Cardiac muscle cell (in vitro differentiated cells and primary cell): ENCODE measurements around the gene SAP30BP. TPM values are rescaled to one million over a fixed set of nuclear protein-coding genes. Genes with fewer than 3 reads are reported as not detected.
A peak's percentile ranks its signal among the peaks of the same experiment; 100 is the strongest.

ENCODE experiments used
- DNase-seq, 2 donors: peaks; one replicate each; pipeline versions ENCODE4 v3.0.0 to v3.0.0-alpha.2; 2010 to 2017; ENCODE audit warnings: low read depth in 1 of 2, low spot score in 1 of 2
- H3K27ac ChIP-seq: fragments of 200-600 bp; sonication (generic); 2 replicates; pipeline ENCODE4 v1.5.1; 2016
- H3K27me3 ChIP-seq: fragments of 200-600 bp; sonication (generic); 2 replicates; pipeline ENCODE4 v1.6.0; 2016; ENCODE audit warnings: control low read depth
- H3K36me3 ChIP-seq: fragments of 200-600 bp; sonication (generic); 2 replicates; pipeline ENCODE4 v1.5.1; 2016; ENCODE audit warnings: control low read depth
- H3K4me1 ChIP-seq: fragments of 200-600 bp; sonication (generic); 2 replicates; pipeline ENCODE4 v1.8.1; 2017; ENCODE audit warnings: low read depth, mild to moderate bottlenecking, mixed run types
- H3K4me3 ChIP-seq: fragments of 200-600 bp; sonication (generic); 2 replicates; pipeline ENCODE4 v1.5.1; 2016; ENCODE audit warnings: mild to moderate bottlenecking
- H3K9me3 ChIP-seq: fragments of 200-600 bp; sonication (generic); 2 replicates; pipeline ENCODE4 v1.5.1; 2017; ENCODE audit warnings: low read depth, mild to moderate bottlenecking, control low read depth
- CTCF ChIP-seq: IDR thresholded peaks from 2 replicates; pipeline ENCODE4 v1.5.1; 2012; ENCODE audit warnings: low read depth, mild to moderate bottlenecking, low read length
- polyA plus RNA-seq: library from polyadenylated mRNA; unstranded; fragments of >200 nt; fragmentation: Nextera tagmentation; extraction: Ambion mirVana; gene quantifications from 2 replicates; pipeline ENCODE4 v1.2.1, GENCODE V29; 2016
- total RNA-seq: library from RNA; depleted of rRNA; stranded (reverse); fragments of >200 nt; gene quantifications from 2 replicates; pipeline ENCODE4 v1.2.3, GENCODE V29; 2016

SAP30BP gene
- total and polyA plus RNA-seq, 2 experiments from 2014 or later, result 50.8 to 106 TPM

GRCh38 chr17:75691371-75691791 is 24.2 kb downstream of the SAP30BP start:
- Histone ChIP-seq H3K4me1 (peaks cover 5% of the 10 kb centered on the region), H3K9me3 (no peaks in the 10 kb centered on the region), H3K27me3 (no peaks in the 10 kb centered on the region), H3K36me3 (no peaks in the 10 kb centered on the region), H3K27ac (no peak overlapping the region), H3K4me3 (no peak overlapping the region)
- no peak for TF ChIP-seq CTCF
- peak in 1 of 2 donors; percentile 16 for DNase-seq

GRCh38 chr17:75691801-75692626 is 24.9 kb downstream of the SAP30BP start:
- Histone ChIP-seq H3K4me1 (peaks cover 5% of the 10 kb centered on the region), H3K9me3 (no peaks in the 10 kb centered on the region), H3K27ac (no peak overlapping the region), H3K4me3 (no peak overlapping the region), H3K36me3 (no peaks in the 10 kb centered on the region), H3K27me3 (no peaks in the 10 kb centered on the region)
- no peak for DNase-seq
- no peak for TF ChIP-seq CTCF

DNA sequence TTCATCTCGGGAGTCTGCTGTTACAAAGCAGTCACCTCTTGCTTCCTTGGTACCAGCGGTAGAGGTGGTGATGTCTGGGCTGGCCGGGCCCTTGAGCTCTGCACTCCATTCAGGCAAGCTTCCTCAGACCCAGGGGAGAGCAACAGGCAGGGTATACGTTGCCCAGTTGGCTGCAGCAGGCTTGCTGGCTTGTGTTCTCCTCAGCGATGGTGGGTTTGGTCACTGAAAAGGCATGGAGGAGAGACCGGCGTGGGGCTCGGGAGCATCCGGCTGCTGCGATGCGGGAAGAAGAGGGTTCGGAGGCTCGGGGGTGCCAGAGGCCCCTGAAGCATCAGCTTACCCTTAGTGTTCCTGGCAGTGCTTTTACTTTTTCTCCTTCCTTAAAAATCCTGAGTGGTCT is 25.8 kb downstream of the SAP30BP start:
- peaks cover 5% of the 10 kb centered on the region for H3K4me1 ChIP-seq
- no peak overlapping the region for H3K4me3 ChIP-seq

GRCh38 chr17:75693500-75694481 is 26.7 kb downstream of the SAP30BP start:
- H3K4me3 ChIP-seq, result no peak overlapping the region
- DNase-seq, result peak; percentile 77 to 81
- no peaks in the 10 kb centered on the region for H3K27me3 ChIP-seq
- peaks cover 5% of the 10 kb centered on the region for H3K4me1 ChIP-seq
- H3K36me3 ChIP-seq, result no peaks in the 10 kb centered on the region
- no peak for TF ChIP-seq CTCF
- peak overlapping the region; percentile 45 for H3K27ac ChIP-seq
- H3K9me3 ChIP-seq, result no peaks in the 10 kb centered on the region

More for the DNA sequence above, 25.8 kb downstream of the SAP30BP start:
- no peak overlapping the region for H3K27ac ChIP-seq
- no peak for TF ChIP-seq CTCF
- H3K9me3 ChIP-seq, result no peaks in the 10 kb centered on the region
- no peaks in the 10 kb centered on the region for H3K27me3 ChIP-seq
- no peaks in the 10 kb centered on the region for H3K36me3 ChIP-seq
- no peak for DNase-seq

GRCh38 chr17:75694536-75694935 is 27.4 kb downstream of the SAP30BP start:
- no peak overlapping the region for H3K27ac ChIP-seq
- no peaks in the 10 kb centered on the region for H3K36me3 ChIP-seq
- peaks cover 5% of the 10 kb centered on the region for H3K4me1 ChIP-seq

More at GRCh38 chr17:75694536-75694935, 27.4 kb downstream of the SAP30BP start:
- Histone ChIP-seq H3K27me3 (no peaks in the 10 kb centered on the region), H3K9me3 (no peaks in the 10 kb centered on the region), H3K4me3 (no peak overlapping the region)
- no peak for TF ChIP-seq CTCF
- DNase-seq, result no peak
